HG02759 (cell line): ENCODE measurements around the gene ETV7.

Source experiments
- ATAC-seq: cut with Tn5 transposase; IDR thresholded peaks from one replicate; pipeline ENCODE4 v1.9.1; 2021; ENCODE audit warnings: mild to moderate bottlenecking, moderate library complexity; ENCODE audit not compliant: unreplicated experiment

The ETV7 gene

GRCh38 chr6:36324715-36325114, 62.8 kb downstream of the ETV7 start:
- no peak for ATAC-seq

GRCh38 chr6:36324191-36324590, 63.3 kb downstream of the ETV7 start:
- ATAC-seq = no peak

GRCh38 chr6:36323062-36323461, 64.4 kb downstream of the ETV7 start:
- ATAC-seq = no peak

- ATAC-seq = no peak
Observed at GRCh38 chr6:36322591-36322990, 64.9 kb downstream of the ETV7 start.

GRCh38 chr6:36320475-36320874, 67.0 kb downstream of the ETV7 start:
- no peak for ATAC-seq

- no peak for ATAC-seq
Observed at GRCh38 chr6:36319821-36320220, 67.6 kb downstream of the ETV7 start.

- ATAC-seq = no peak
Observed at GRCh38 chr6:36319436-36319762, 68.1 kb downstream of the ETV7 start.

- ATAC-seq = no peak
Observed at GRCh38 chr6:36318690-36319435, 68.6 kb downstream of the ETV7 start.

- no peak for ATAC-seq
Observed at GRCh38 chr6:36317623-36318022, 69.8 kb downstream of the ETV7 start.
